Fibroblast of pulmonary artery (primary cell): Measurements from ENCODE around the gene SKAP2.

Source experiments
- DNase-seq: peaks from one replicate; pipeline ENCODE4 v3.0.0-alpha.2; 2010; ENCODE audit warnings: low read depth
- H3K4me3 ChIP-seq: replicated peaks from 2 replicates; pipeline ENCODE4 v1.5.1; 2011; ENCODE audit warnings: low read depth, mild to moderate bottlenecking, control low read depth, low read length, moderate library complexity
- CTCF ChIP-seq: IDR thresholded peaks from 2 replicates; pipeline ENCODE4 v1.5.1; 2011; ENCODE audit warnings: mild to moderate bottlenecking, control low read depth, low read length, inconsistent platforms; ENCODE audit errors: missing control alignments

The SKAP2 gene

DNA sequence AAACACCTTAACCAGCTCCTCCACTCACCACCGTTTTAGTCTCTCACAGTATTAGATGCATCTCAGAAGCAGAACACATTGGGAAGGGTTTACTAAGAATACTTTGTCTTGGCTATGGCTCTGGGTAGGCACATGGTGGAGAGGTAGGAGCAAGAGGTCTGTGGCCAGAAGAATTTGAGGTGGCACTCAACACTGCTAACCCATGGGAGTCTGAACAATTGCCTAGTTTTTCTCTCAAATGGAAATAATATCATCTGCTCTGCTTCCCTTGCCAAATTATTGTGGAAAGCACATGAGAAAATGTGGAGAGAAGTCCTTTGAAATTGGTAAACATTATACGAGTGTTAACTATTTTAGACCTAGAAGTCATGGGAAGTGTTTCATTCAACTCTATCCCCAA is 214.3 kb downstream of the SKAP2 start:
- no peak for DNase-seq
- H3K4me3 ChIP-seq: no peak overlapping the region
- TF ChIP-seq CTCF: no peak

GRCh38 chr7:26649388-26649787 is 215.0 kb downstream of the SKAP2 start:
- TF ChIP-seq CTCF: no peak
- no peak for DNase-seq
- no peak overlapping the region for H3K4me3 ChIP-seq

DNA sequence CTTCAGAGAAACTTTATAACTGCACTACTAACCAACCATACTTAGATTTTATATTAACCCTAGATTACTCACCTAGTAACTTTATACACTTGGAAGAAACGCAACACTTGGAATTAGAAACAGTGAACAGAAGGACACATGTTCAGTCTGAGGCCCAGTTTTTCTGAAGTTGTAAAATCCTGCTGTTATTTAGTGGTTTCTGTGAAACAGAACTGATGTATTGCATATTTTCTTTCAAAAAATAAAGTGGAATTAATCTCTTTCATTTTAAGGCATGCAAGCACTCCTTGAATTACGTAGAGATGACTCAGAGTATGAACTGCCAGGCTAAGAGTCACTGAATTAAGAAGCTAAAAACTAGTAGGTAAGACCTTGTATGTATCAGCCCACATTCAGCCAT is 215.8 kb downstream of the SKAP2 start:
- peak; percentile 36 for DNase-seq
- no peak for TF ChIP-seq CTCF

GRCh38 chr7:26646336-26647048 is 217.9 kb downstream of the SKAP2 start:
- no peak for TF ChIP-seq CTCF
- no peak overlapping the region for H3K4me3 ChIP-seq
- DNase-seq: no peak

More for the DNA sequence above, 215.8 kb downstream of the SKAP2 start:
- no peak overlapping the region for H3K4me3 ChIP-seq

- no peak for TF ChIP-seq CTCF
Measured at GRCh38 chr7:26645121-26645520, 219.3 kb downstream of the SKAP2 start.

DNA sequence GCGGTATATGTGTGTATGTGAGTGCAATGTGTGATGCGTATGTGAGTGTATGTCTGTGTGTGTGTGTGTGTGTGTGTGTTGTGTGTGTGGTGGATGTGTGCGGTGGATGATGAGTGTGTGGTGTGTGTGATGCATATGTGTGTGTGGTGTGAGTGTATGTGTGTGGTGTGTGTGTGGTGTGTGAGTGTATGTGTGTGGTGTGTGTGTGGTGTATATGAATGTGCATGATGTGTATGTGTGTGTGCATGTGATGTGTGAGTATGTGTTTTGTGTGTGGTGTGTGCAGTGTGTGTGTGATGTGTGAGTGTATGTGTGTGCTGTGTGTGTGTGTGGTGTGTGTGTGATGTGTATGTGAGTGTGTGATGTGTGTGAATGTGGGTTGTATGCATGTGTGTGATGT is 222.0 kb downstream of the SKAP2 start:
- TF ChIP-seq CTCF: no peak
- no peak overlapping the region for H3K4me3 ChIP-seq
- no peak for DNase-seq

More at GRCh38 chr7:26645121-26645520, 219.3 kb downstream of the SKAP2 start:
- no peak overlapping the region for H3K4me3 ChIP-seq
- no peak for DNase-seq

DNA sequence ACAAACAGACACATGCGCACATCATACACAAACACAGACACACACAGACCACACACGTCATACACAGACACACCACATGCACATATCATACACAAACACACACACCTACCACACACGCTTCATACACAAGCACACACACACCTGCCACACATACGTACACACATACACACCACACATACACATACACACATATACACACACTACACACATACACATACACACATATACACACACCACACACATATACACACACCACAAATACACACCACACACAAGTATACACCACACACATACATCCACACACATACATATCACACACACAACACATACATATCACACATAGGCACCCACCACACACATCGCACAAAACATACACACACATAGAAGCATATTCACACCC is 224.7 kb downstream of the SKAP2 start:
- no peak overlapping the region for H3K4me3 ChIP-seq
- no peak for DNase-seq

More for the DNA sequence above, 224.7 kb downstream of the SKAP2 start:
- TF ChIP-seq CTCF: no peak
